Keratinocyte (primary cell): ENCODE results near the gene FNDC3B. TPM values are rescaled to one million over a fixed set of nuclear protein-coding genes. Genes with fewer than 3 reads are reported as not detected.

Experiments used
- DNase-seq: peaks from one replicate; pipeline ENCODE4 v3.0.0-alpha.2; 2011; ENCODE audit warnings: low read depth, missing footprints, low spot score
- FAIRE-seq: peaks from 2 replicates; lab custom pipeline; 2011; peaks lifted over from hg19 to GRCh38; lab: Jason Lieb, UNC
- H2AFZ ChIP-seq: 2 replicates; pipeline ENCODE4 v1.6.0; 2012; ENCODE audit warnings: low read length, control low read depth, inconsistent platforms; ENCODE audit not compliant: control insufficient read depth
- H3K27ac ChIP-seq: 2 replicates; pipeline ENCODE4 v1.5.1; 2011; ENCODE audit warnings: low read length; ENCODE audit not compliant: control insufficient read depth, insufficient read depth
- H3K27me3 ChIP-seq: 3 replicates; pipeline ENCODE4 v1.6.0; 2011; ENCODE audit warnings: low read length; ENCODE audit not compliant: control insufficient read depth, insufficient read depth; ENCODE audit errors: extremely low read depth
- H3K36me3 ChIP-seq, 2 experiments: 2 replicates in 1 of 2; 3 replicates in 1 of 2; pipeline ENCODE4 v1.5.1; 2011; ENCODE audit warnings: low read length in 2 of 2, mild to moderate bottlenecking in 1 of 2; ENCODE audit not compliant: control insufficient read depth in 2 of 2, insufficient read depth in 2 of 2; ENCODE audit errors: extremely low read depth in 1 of 2
- H3K4me1 ChIP-seq: 3 replicates; pipeline ENCODE4 v1.5.1; 2011; ENCODE audit warnings: low read length; ENCODE audit not compliant: control insufficient read depth, insufficient read depth; ENCODE audit errors: extremely low read depth
- H3K4me2 ChIP-seq: 3 replicates; pipeline ENCODE4 v1.6.0; 2011; ENCODE audit warnings: low read depth, low read length; ENCODE audit not compliant: control insufficient read depth, insufficient read depth; ENCODE audit errors: extremely low read depth
- H3K4me3 ChIP-seq, 3 experiments: fragments of 200-600 bp in 1 of 3; sonication (generic) in 1 of 3; 2 replicates in 2 of 3; 3 replicates in 1 of 3; pipeline ENCODE4 v1.5.1; 2011 to 2016; ENCODE audit warnings: low read length in 3 of 3, mild to moderate bottlenecking in 3 of 3, control low read depth in 2 of 3, inconsistent platforms in 1 of 3, low read depth in 1 of 3, mixed read lengths in 1 of 3, mixed run types in 1 of 3, moderate library complexity in 1 of 3; ENCODE audit not compliant: control insufficient read depth in 2 of 3, insufficient read depth in 2 of 3; ENCODE audit errors: extremely low read depth in 1 of 3
- H3K79me2 ChIP-seq: 2 replicates; pipeline ENCODE4 v1.6.0; 2012; ENCODE audit warnings: low read length; ENCODE audit not compliant: control insufficient read depth, insufficient read depth
- H3K9ac ChIP-seq: 3 replicates; pipeline ENCODE4 v1.6.0; 2011; ENCODE audit warnings: low read length; ENCODE audit not compliant: control insufficient read depth, insufficient read depth; ENCODE audit errors: extremely low read depth
- H3K9me1 ChIP-seq: 3 replicates; pipeline ENCODE4 v1.6.0; 2011; ENCODE audit warnings: low read length; ENCODE audit not compliant: control insufficient read depth, insufficient read depth; ENCODE audit errors: extremely low read depth
- H3K9me3 ChIP-seq: 2 replicates; pipeline ENCODE4 v1.5.1; 2012; ENCODE audit warnings: low read depth, low read length; ENCODE audit not compliant: control insufficient read depth
- H4K20me1 ChIP-seq: 3 replicates; pipeline ENCODE4 v1.6.0; 2011; ENCODE audit warnings: low read length; ENCODE audit not compliant: control insufficient read depth, insufficient read depth; ENCODE audit errors: extremely low read depth
- EZH2 ChIP-seq: IDR thresholded peaks from one replicate; pipeline ENCODE4 v1.6.1; 2012; ENCODE audit warnings: inconsistent platforms, mild to moderate bottlenecking, low read length, moderate library complexity
- dilution Hi-C: fragments of 300-500 bp; cut with MboI; formaldehyde crosslinking; loops from one replicate; pipeline ENCODE4 v1.7.0; 2020; ENCODE audit warnings: low sequenced_read_pairs; ENCODE audit not compliant: extremely low pct_ligation_motif_present
- polyA plus RNA-seq, 5 experiments: library from polyadenylated mRNA; depleted of rRNA in 3 of 5; stranded (reverse) in 3 of 5; stranded (forward) in 1 of 5; unstranded in 1 of 5; fragments of >200 nt; gene quantifications; 1 replicate in 1 of 5; 2 replicates in 3 of 5; 3 replicates in 1 of 5; pipeline versions ENCODE4 v1.2.1 to v1.2.3, GENCODE V29; 2011 to 2012; ENCODE audit warnings: missing spikeins in 2 of 5, low read depth in 1 of 5, low replicate concordance in 1 of 5
- TF ChIP-seq, protein P1 (sequence below), 3 experiments: IDR thresholded peaks in 1 of 3; conservative IDR thresholded peaks in 1 of 3; optimal IDR thresholded peaks in 1 of 3; 2 replicates in 2 of 3; 3 replicates in 1 of 3; pipeline versions ENCODE3 to v1.5.1; 2011; ENCODE audit warnings: low read length in 3 of 3, mild to moderate bottlenecking in 3 of 3, moderate library complexity in 2 of 3, control low read depth in 1 of 3, inconsistent platforms in 1 of 3; ENCODE audit not compliant: insufficient read depth in 2 of 3; ENCODE audit errors: extremely low read depth in 1 of 3

Gene FNDC3B
- polyA plus RNA-seq, 1 donor (not counting 4 experiments of a cell fraction or from before 2014, with no cell fraction given) = 31.4 TPM

DNA sequence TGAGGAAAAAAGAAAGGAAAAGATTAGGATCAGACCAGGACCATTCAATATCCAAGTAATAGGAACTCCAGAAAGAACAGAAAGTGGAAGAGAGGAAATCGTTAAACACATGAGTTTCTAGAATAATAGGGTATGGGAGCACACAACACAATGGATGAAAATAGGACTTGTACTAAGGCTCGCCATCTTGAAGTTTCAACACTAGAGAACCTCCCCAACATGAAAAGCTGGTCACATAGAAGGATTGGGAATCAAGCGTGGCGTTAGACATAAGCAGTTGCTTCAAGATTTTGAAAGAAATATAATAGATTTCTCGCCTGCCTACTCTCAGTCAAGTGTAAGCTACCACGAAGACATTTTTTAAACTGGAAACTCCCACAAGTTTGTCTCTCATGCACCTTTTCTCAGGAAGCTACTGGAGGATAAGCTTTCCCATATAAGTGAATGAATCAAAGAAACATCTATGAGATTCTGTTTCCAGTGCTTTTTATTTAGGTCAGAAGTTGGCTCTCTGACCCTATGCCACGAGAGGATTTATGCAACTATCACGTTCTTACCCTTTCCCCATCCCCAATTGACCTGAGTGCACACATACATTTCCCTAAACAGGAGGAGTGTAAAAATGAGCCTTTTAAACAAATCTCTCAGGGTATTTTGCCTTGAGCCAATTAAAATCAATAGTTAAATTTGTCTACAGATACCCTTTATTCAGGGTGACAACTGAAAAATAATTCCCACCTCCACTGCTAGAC, 363.7 kb downstream of the FNDC3B start:
- no peaks in the 10 kb centered on the region for H3K27me3 ChIP-seq
- no peak for FAIRE-seq

DNA sequence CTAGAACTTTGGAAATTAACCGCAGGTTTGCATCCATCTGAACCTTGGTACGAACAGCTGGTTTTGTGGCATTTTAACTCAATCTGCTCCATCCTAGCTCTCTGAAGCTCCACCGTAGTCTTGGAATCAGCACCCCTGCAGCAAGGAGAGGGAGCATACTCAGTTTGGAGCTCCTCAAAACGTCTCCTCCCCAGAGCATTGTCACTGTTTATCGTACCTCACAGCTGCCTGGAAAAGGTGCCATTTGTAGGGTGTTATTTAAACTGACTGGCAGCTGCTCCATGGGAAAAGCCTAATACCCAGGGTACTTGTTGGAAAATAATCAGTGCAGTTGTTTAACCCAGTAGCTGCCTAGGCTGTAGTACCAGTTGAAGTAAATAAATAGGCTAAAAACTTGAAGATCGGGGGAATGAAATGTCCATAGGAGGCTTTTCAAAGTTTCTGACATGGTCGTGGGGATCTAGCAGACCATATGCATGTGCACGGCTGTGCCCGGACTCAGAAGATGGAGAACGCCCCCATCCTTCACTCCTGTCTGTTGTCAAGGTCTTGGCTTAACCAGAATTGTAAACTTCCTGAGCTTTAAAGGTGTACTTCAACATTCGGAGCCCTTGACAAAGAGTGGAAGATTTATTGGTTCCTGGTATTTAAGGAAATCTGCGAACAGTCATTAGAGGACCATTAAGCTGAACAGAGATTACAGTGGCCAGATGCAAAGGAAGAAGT, 365.0 kb downstream of the FNDC3B start:
- Histone ChIP-seq H3K27ac (no peak overlapping the region), H4K20me1 (no peaks in the 10 kb centered on the region), H3K27me3 (no peaks in the 10 kb centered on the region), H3K4me2 (no peak overlapping the region), H3K9ac (no peak overlapping the region), H3K4me3 (no peak overlapping the region), H3K9me1 (no peaks in the 10 kb centered on the region), H3K4me1 (no peaks in the 10 kb centered on the region), H3K79me2 (no peaks in the 10 kb centered on the region), H2AFZ (no peak overlapping the region), H3K36me3 (peaks cover 0 to 3% of the 10 kb centered on the region in 2 experiments), H3K9me3 (no peaks in the 10 kb centered on the region)
- no peak for TF ChIP-seq EZH2
- TF ChIP-seq, protein P1, sequence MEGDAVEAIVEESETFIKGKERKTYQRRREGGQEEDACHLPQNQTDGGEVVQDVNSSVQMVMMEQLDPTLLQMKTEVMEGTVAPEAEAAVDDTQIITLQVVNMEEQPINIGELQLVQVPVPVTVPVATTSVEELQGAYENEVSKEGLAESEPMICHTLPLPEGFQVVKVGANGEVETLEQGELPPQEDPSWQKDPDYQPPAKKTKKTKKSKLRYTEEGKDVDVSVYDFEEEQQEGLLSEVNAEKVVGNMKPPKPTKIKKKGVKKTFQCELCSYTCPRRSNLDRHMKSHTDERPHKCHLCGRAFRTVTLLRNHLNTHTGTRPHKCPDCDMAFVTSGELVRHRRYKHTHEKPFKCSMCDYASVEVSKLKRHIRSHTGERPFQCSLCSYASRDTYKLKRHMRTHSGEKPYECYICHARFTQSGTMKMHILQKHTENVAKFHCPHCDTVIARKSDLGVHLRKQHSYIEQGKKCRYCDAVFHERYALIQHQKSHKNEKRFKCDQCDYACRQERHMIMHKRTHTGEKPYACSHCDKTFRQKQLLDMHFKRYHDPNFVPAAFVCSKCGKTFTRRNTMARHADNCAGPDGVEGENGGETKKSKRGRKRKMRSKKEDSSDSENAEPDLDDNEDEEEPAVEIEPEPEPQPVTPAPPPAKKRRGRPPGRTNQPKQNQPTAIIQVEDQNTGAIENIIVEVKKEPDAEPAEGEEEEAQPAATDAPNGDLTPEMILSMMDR (optimal IDR thresholded peaks at IDR 0.05 in 1 of 3, IDR thresholded peaks at IDR 0.05 in 1 of 3, conservative IDR thresholded peaks at IDR 0.05 in 1 of 3; ENCODE audit: extremely low read depth in 1 of 3, insufficient read depth in 2 of 3, low read length in 3 of 3) = no peak
- dilution Hi-C loops = no loop called here
- FAIRE-seq (no peak), DNase-seq (no peak)

More for the DNA sequence above, 363.7 kb downstream of the FNDC3B start:
- no peak for DNase-seq
- H3K9me1 ChIP-seq = no peaks in the 10 kb centered on the region
- no peaks in the 10 kb centered on the region for H3K9me3 ChIP-seq
- H4K20me1 ChIP-seq = no peaks in the 10 kb centered on the region
- H2AFZ ChIP-seq = no peak overlapping the region
- peaks cover 0 to 3% of the 10 kb centered on the region in 2 experiments for H3K36me3 ChIP-seq
- TF ChIP-seq, protein P1 (optimal IDR thresholded peaks at IDR 0.05 in 1 of 3, IDR thresholded peaks at IDR 0.05 in 1 of 3, conservative IDR thresholded peaks at IDR 0.05 in 1 of 3; ENCODE audit: extremely low read depth in 1 of 3, insufficient read depth in 2 of 3, low read length in 3 of 3) = no peak
- TF ChIP-seq EZH2 = no peak
- no peak overlapping the region for H3K27ac ChIP-seq
- H3K4me3 ChIP-seq = no peak overlapping the region
- no peak overlapping the region for H3K9ac ChIP-seq
- H3K4me1 ChIP-seq = no peaks in the 10 kb centered on the region
- H3K4me2 ChIP-seq = no peak overlapping the region
- dilution Hi-C loops = no loop called here
- no peaks in the 10 kb centered on the region for H3K79me2 ChIP-seq
